Suprapubic skin (tissue), 3 donors: Measurements from ENCODE around the gene OSBPL7.

Experiments used
- POLR2AphosphoS5 ChIP-seq, 3 donors: sonication (generic); formaldehyde crosslinking; IDR thresholded peaks; one replicate each; pipeline ENCODE4 v1.6.1; 2017; ENCODE audit warnings: antibody characterized with exemption in 3 of 3
- TF ChIP-seq, protein P1 (sequence below), 2 donors: fragments of 200-600 bp in 1 of 2; fragments of 450-650 bp in 1 of 2; sonication (generic) in 1 of 2; IDR thresholded peaks; one replicate each; pipeline ENCODE4 v1.5.1; 2016 to 2019; ENCODE audit warnings: antibody characterized with exemption in 2 of 2, mild to moderate bottlenecking in 1 of 2, moderate library complexity in 1 of 2

DNA sequence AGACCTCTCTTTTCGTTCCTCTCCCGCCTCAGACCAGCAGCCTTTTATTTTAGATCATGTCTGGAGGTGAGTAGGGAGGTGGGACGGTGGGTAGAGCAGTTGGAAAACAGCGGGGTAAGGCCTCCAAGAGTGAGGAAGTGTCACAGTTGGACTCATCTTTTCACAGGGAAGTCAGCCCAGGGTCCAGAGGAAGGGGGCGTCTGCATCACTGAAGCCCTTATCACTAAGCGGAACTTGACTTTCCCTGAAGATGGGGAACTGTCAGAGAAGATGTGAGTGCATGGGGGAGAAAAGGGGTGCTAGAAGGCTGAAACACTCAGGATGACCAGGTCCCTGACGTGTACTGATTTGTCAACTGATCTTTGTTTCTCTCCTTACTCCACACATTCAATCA is 10.3 kb upstream of the OSBPL7 start:
- TF ChIP-seq, protein P1, sequence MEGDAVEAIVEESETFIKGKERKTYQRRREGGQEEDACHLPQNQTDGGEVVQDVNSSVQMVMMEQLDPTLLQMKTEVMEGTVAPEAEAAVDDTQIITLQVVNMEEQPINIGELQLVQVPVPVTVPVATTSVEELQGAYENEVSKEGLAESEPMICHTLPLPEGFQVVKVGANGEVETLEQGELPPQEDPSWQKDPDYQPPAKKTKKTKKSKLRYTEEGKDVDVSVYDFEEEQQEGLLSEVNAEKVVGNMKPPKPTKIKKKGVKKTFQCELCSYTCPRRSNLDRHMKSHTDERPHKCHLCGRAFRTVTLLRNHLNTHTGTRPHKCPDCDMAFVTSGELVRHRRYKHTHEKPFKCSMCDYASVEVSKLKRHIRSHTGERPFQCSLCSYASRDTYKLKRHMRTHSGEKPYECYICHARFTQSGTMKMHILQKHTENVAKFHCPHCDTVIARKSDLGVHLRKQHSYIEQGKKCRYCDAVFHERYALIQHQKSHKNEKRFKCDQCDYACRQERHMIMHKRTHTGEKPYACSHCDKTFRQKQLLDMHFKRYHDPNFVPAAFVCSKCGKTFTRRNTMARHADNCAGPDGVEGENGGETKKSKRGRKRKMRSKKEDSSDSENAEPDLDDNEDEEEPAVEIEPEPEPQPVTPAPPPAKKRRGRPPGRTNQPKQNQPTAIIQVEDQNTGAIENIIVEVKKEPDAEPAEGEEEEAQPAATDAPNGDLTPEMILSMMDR (IDR thresholded peaks at IDR 0.05) = no peak
- no peak for TF ChIP-seq POLR2AphosphoS5 (IDR thresholded peaks at IDR 0.05)
